Caki2 (cell line): ENCODE data around the gene TREML1. TPM values are rescaled to one million over a fixed set of nuclear protein-coding genes. Genes with fewer than 3 reads are reported as not detected.
"Not testable (repeated sequence)": the region's sequence is repeated elsewhere in the genome, so short reads cannot be mapped to it uniquely, and the experiment has no call there.

Experiments
- DNase-seq: peaks from one replicate; pipeline ENCODE4 v3.0.0-alpha.2; 2015; ENCODE audit warnings: low read depth
- in situ Hi-C: cut with HindIII; loops from 2 replicates; pipeline ENCODE4 v1.10.0; 2016; ENCODE audit warnings: low sequenced_read_pairs, low pct_unique_long_range_greater_than_20kb, mixed read lengths
- total RNA-seq: library from RNA; depleted of rRNA; stranded (reverse); fragments of >200 nt; shearing (Covaris generic); gene quantifications from 2 replicates; pipeline ENCODE4 v1.2.3, GENCODE V29; 2014; ENCODE audit warnings: low replicate concordance; rRNA removed

The TREML1 gene
- total RNA-seq: not detected in 2 replicates

GRCh38 chr6:41153992-41154625, at the start of gene TREML1:
TREML1 (minus strand) TSS chr6:41154347; CDS start chr6:41154288, 59 bp downstream.
- DNase-seq: no peak
- in situ Hi-C loops: no loop called here

GRCh38 chr6:41201764-41202173, 47.6 kb upstream of the TREML1 start:
- in situ Hi-C loops: no loop called here
- DNase-seq: no peak

GRCh38 chr6:41200901-41201763, 47.0 kb upstream of the TREML1 start, which contains the start of gene TREML2:
TREML2 (minus strand) TSS chr6:41201149; CDS start chr6:41201008, 141 bp downstream.
- in situ Hi-C loops: no loop called here
- no peak for DNase-seq

- in situ Hi-C loops: no loop called here
These were observed 46.3 kb upstream of the TREML1 start for GRCh38 chr6:41200296-41200900.

GRCh38 chr6:41199552-41200246, 45.6 kb upstream of the TREML1 start:
- DNase-seq: no peak
- in situ Hi-C loops: no loop called here

More at GRCh38 chr6:41200296-41200900, 46.3 kb upstream of the TREML1 start:
- no peak for DNase-seq

GRCh38 chr6:41197234-41197633, 43.1 kb upstream of the TREML1 start:
- in situ Hi-C loops: no loop called here
- DNase-seq: no peak

GRCh38 chr6:41194386-41194785, 40.2 kb upstream of the TREML1 start:
- in situ Hi-C loops: no loop called here
- DNase-seq: no peak

GRCh38 chr6:41193884-41194283, 39.7 kb upstream of the TREML1 start:
- in situ Hi-C loops: no loop called here

GRCh38 chr6:41193171-41193734, 39.1 kb upstream of the TREML1 start:
- in situ Hi-C loops: no loop called here

More at GRCh38 chr6:41193884-41194283, 39.7 kb upstream of the TREML1 start:
- DNase-seq: no peak

GRCh38 chr6:41191569-41191968, 37.4 kb upstream of the TREML1 start:
- in situ Hi-C loops: no loop called here
- no peak for DNase-seq

More at GRCh38 chr6:41193171-41193734, 39.1 kb upstream of the TREML1 start:
- no peak for DNase-seq

- no peak for DNase-seq
- in situ Hi-C loops: no loop called here
These were observed 36.6 kb upstream of the TREML1 start for GRCh38 chr6:41190791-41191190.

GRCh38 chr6:41189967-41190366, 35.8 kb upstream of the TREML1 start:
- no peak for DNase-seq
- in situ Hi-C loops: no loop called here

- in situ Hi-C loops, DNase-seq: not testable (repeated sequence)
These were observed 34.9 kb upstream of the TREML1 start for GRCh38 chr6:41189046-41189445.

GRCh38 chr6:41187924-41188886, 34.1 kb upstream of the TREML1 start:
- DNase-seq: no peak
- in situ Hi-C loops: no loop called here

GRCh38 chr6:41186031-41186562, 31.9 kb upstream of the TREML1 start:
- in situ Hi-C loops: no loop called here
- DNase-seq: no peak

GRCh38 chr6:41184761-41185160, 30.6 kb upstream of the TREML1 start:
- DNase-seq: no peak
- in situ Hi-C loops: no loop called here
